HepG2 (cell line): Measurements from ENCODE around the gene PTPRD. TPM values are rescaled to one million over a fixed set of nuclear protein-coding genes. Genes with fewer than 3 reads are reported as not detected.

ENCODE experiments used
- ATAC-seq: fragments of 200-7000 bp; cut with Tn5 transposase; 3 replicates; pipeline ENCODE4 v1.9.1; 2020; ENCODE audit warnings: mild to moderate bottlenecking, moderate library complexity
- BruUV-seq: library from RNA; stranded (reverse); fragments of 400-500 nt; replicated peaks from 2 replicates; lab custom pipeline; 2021; lab: Mats Ljungman, UMichigan
- CTCF ChIA-PET: fragments of 300-600 bp; formaldehyde crosslinking; extraction: SDS; loops from one replicate; lab custom pipeline; 2021; ENCODE audit warnings: low total read pairs, inconsistent platforms, low intra/inter-chr PET ratio; lab: Yijun Ruan, JAX
- POLR2A ChIA-PET: fragments of 350-600 bp; sonication (Branson Sonifier 250); formaldehyde crosslinking; loops from one replicate; lab custom pipeline; 2020; ENCODE audit warnings: antibody characterized with exemption, inconsistent platforms; lab: Yijun Ruan, JAX
- DNase-seq: peaks from one replicate; pipeline ENCODE4 v3.0.0-alpha.2; 2015; ENCODE audit warnings: low spot score
- FAIRE-seq: peaks from 3 replicates; lab custom pipeline; 2011; peaks lifted over from hg19 to GRCh38; lab: Jason Lieb, UNC
- H2AFZ ChIP-seq: one replicate; pipeline ENCODE4 v1.6.1; 2011; ENCODE audit warnings: low read length, inconsistent platforms
- H3K27ac ChIP-seq: fragments of 300-600 bp; 3 replicates; pipeline ENCODE4 v1.8.0; 2011; ENCODE audit warnings: mixed run types, mild to moderate bottlenecking, mixed read lengths, low read length, inconsistent platforms; ENCODE audit not compliant: insufficient read depth; ENCODE audit errors: extremely low read length
- H3K27me3 ChIP-seq, 2 experiments: fragments of 200-600 bp in 1 of 2; 2 replicates in 1 of 2; 3 replicates in 1 of 2; pipeline versions ENCODE4 v1.6.0 to v1.8.0; 2011; ENCODE audit warnings: low read length in 2 of 2, mild to moderate bottlenecking in 2 of 2, moderate library complexity in 2 of 2, inconsistent platforms in 1 of 2; ENCODE audit not compliant: insufficient read depth in 2 of 2, control insufficient read depth in 1 of 2
- H3K36me3 ChIP-seq, 2 experiments: fragments of 200-600 bp in 1 of 2; replicated peaks in 1 of 2; 2 replicates in 1 of 2; 3 replicates in 1 of 2; pipeline versions ENCODE4 v1.5.1 to v1.8.0; 2011; ENCODE audit warnings: low read length in 2 of 2, inconsistent platforms in 1 of 2; ENCODE audit not compliant: insufficient read depth in 2 of 2, control insufficient read depth in 1 of 2
- H3K4me1 ChIP-seq: 2 replicates; pipeline ENCODE4 v1.5.1; 2012; ENCODE audit warnings: low read length, inconsistent platforms; ENCODE audit not compliant: insufficient read depth
- H3K4me2 ChIP-seq: 2 replicates; pipeline ENCODE4 v1.6.0; 2011; ENCODE audit warnings: low read depth, low read length, inconsistent platforms
- H3K4me3 ChIP-seq, 3 experiments: fragments of 200-600 bp in 1 of 3; sonication (generic), shearing (Covaris generic) in 1 of 3; replicated peaks in 1 of 3; 2 replicates each; pipeline ENCODE4 v1.5.1; 2011 to 2016; ENCODE audit warnings: low read length in 3 of 3, inconsistent platforms in 2 of 3, low read depth in 2 of 3, mild to moderate bottlenecking in 2 of 3, control low read depth in 1 of 3, mixed read lengths in 1 of 3; ENCODE audit not compliant: insufficient read depth in 1 of 3
- H3K79me2 ChIP-seq: one replicate; pipeline ENCODE4 v1.6.1; 2011; ENCODE audit warnings: low read length, inconsistent platforms; ENCODE audit not compliant: insufficient read depth
- H3K9ac ChIP-seq: 2 replicates; pipeline ENCODE4 v1.6.0; 2011; ENCODE audit warnings: mild to moderate bottlenecking, low read depth, low read length, inconsistent platforms; ENCODE audit not compliant: insufficient read depth
- H3K9me3 ChIP-seq: 2 replicates; pipeline ENCODE4 v1.5.1; 2012; ENCODE audit warnings: mild to moderate bottlenecking, low read length
- H4K20me1 ChIP-seq: 2 replicates; pipeline ENCODE4 v1.6.0; 2011; ENCODE audit warnings: inconsistent platforms, mild to moderate bottlenecking, low read length, moderate library complexity; ENCODE audit not compliant: insufficient read depth
- ARHGAP35 ChIP-seq: sonication (generic); formaldehyde crosslinking; IDR thresholded peaks from 2 replicates; pipeline ENCODE4 v1.9.0; 2022; ENCODE audit warnings: mild to moderate bottlenecking, inconsistent platforms, moderate library complexity, missing genetic modification reagents, borderline replicate concordance
- ATF7 ChIP-seq, 2 experiments: fragments of 450-650 bp in 1 of 2; sonication (generic) in 1 of 2; formaldehyde crosslinking in 1 of 2; IDR thresholded peaks; 2 replicates each; pipeline versions ENCODE4 v1.4.0 to v1.6.1; 2016 to 2020; ENCODE audit warnings: antibody characterized with exemption in 1 of 2, mild to moderate bottlenecking in 1 of 2, missing genetic modification reagents in 1 of 2
- BRCA1 ChIP-seq: sonication (generic); formaldehyde crosslinking; IDR thresholded peaks from 2 replicates; pipeline ENCODE4 v1.4.0; 2020; ENCODE audit warnings: missing genetic modification reagents
- BRD4 ChIP-seq: sonication (generic); formaldehyde crosslinking; IDR thresholded peaks from 2 replicates; pipeline ENCODE4 v1.4.0; 2020; ENCODE audit warnings: missing genetic modification reagents
- CHD2 ChIP-seq: IDR thresholded peaks from 2 replicates; pipeline ENCODE4 v1.6.1; 2011; ENCODE audit warnings: low read depth, low read length, improper control_type of control experiment
- EHMT2 ChIP-seq: fragments of 200-600 bp; sonication (generic); IDR thresholded peaks from 2 replicates; pipeline ENCODE4 v1.7.0; 2017; ENCODE audit warnings: antibody characterized with exemption, low read depth, low read length, borderline replicate concordance
- MEIS2 ChIP-seq: sonication (generic); formaldehyde crosslinking; IDR thresholded peaks from 2 replicates; pipeline ENCODE4 v1.9.0; 2021; ENCODE audit warnings: mild to moderate bottlenecking, missing genetic modification reagents
- RORA ChIP-seq: sonication (generic); formaldehyde crosslinking; IDR thresholded peaks from 2 replicates; pipeline ENCODE4 v1.5.0; 2020; ENCODE audit warnings: mild to moderate bottlenecking, missing genetic modification reagents, moderate library complexity
- SKI ChIP-seq: fragments of 450-650 bp; IDR thresholded peaks from one replicate; pipeline ENCODE4 v1.6.1; 2018; ENCODE audit warnings: mild to moderate bottlenecking; ENCODE audit not compliant: partially characterized antibody
- SNAPC2 ChIP-seq: sonication (generic); formaldehyde crosslinking; IDR thresholded peaks from 2 replicates; pipeline ENCODE4 v1.8.1; 2022; ENCODE audit warnings: mild to moderate bottlenecking, missing genetic modification reagents
- ZKSCAN1 ChIP-seq: fragments of 150-350 bp; IDR thresholded peaks from 2 replicates; pipeline ENCODE4 v1.6.1; 2014; ENCODE audit warnings: low read length
- ZNF292 ChIP-seq: sonication (generic); formaldehyde crosslinking; IDR thresholded peaks from 2 replicates; pipeline ENCODE4 v1.8.1; 2022; ENCODE audit warnings: mild to moderate bottlenecking, low read depth, missing genetic modification reagents, borderline replicate concordance
- ZNF33A ChIP-seq: sonication (generic); formaldehyde crosslinking; IDR thresholded peaks from 2 replicates; pipeline ENCODE4 v1.5.1; 2020; ENCODE audit warnings: missing genetic modification reagents, mild to moderate bottlenecking, moderate library complexity, borderline replicate concordance
- ZNF451 ChIP-seq: sonication (generic); formaldehyde crosslinking; IDR thresholded peaks from 2 replicates; pipeline ENCODE4 v1.5.0; 2020; ENCODE audit warnings: mild to moderate bottlenecking, missing genetic modification reagents
- ZNF572 ChIP-seq: sonication (generic); formaldehyde crosslinking; IDR thresholded peaks from 2 replicates; pipeline ENCODE4 v1.5.1; 2020; ENCODE audit warnings: mild to moderate bottlenecking, missing genetic modification reagents
- ZNF589 ChIP-seq: sonication (generic); formaldehyde crosslinking; conservative IDR thresholded peaks from 2 replicates; pipeline ENCODE4 v1.8.0; 2022; ENCODE audit warnings: mild to moderate bottlenecking, moderate library complexity, missing genetic modification reagents
- WGBS: methylation state at CpG from one replicate; pipeline ENCODE4 v1.1.6; 2017; ENCODE audit warnings: low lambda C conversion rate; 5-methylcytosine and 5-hydroxymethylcytosine counted together
- in situ Hi-C: cut with HindIII; loops from 2 replicates; pipeline ENCODE4 v1.10.0; 2017; ENCODE audit warnings: low pct_unique_long_range_greater_than_20kb; ENCODE audit not compliant: extremely low pct_ligation_motif_present
- intact Hi-C: fragments of 100-400 bp; cut with micrococcal nuclease; formaldehyde crosslinking; loops from one replicate; pipeline ENCODE4 v1.10.0; 2022; ENCODE audit not compliant: unreplicated experiment
- polyA plus RNA-seq, 8 experiments: library from polyadenylated mRNA; depleted of rRNA in 3 of 8; stranded (reverse) in 7 of 8; unstranded in 1 of 8; fragments of >200 nt; fragmentation: Illumina TruSeq in 4 of 8; extraction: Trizol in 4 of 8; gene quantifications; 2 replicates each; pipeline versions ENCODE4 v1.2.1 to v1.2.3, GENCODE V29; 2011 to 2016; ENCODE audit warnings: low read depth in 4 of 8, missing spikeins in 1 of 8, mixed read lengths in 1 of 8; ENCODE audit not compliant: insufficient read depth in 1 of 8
- total RNA-seq, 5 experiments: library from RNA; depleted of rRNA; stranded (reverse); fragments of >200 nt; fragmentation: Illumina TruSeq; extraction: Trizol; gene quantifications; 2 replicates each; pipeline ENCODE4 v1.2.3, GENCODE V29; 2016; ENCODE audit warnings: low read depth in 1 of 5

The PTPRD gene
- total and polyA plus RNA-seq, 2 of the 13 experiments (the other 11 are each of a cell fraction or from before 2014, with no cell fraction given): 0.05 TPM; not detected in 1

DNA sequence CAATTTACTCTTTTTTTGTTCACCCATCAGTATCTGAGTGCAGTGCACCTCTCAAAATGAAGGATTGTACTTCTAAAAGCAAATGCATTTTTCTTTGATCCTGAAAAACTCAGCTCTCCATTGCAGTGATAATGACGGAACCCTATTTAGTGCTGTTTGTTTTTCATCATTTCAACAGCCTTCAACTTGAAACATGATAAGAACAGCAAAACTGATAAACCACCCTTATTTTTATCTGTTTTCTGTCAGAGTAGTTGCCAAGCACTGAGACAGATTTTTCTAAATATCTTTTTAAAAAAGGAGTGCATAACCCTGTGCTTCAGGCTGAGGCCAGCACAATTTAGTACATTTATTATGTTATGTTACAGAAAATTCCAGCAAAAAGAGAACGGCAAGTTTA, 2263.4 kb downstream of the PTPRD start:
- Histone ChIP-seq H3K27me3 (no peaks in the 10 kb centered on the region), H3K4me3 (no peak overlapping the region), H3K9me3 (peaks cover 74% of the 10 kb centered on the region), H3K27ac (no peak overlapping the region), H3K4me1 (no peaks in the 10 kb centered on the region), H3K36me3 (no peaks in the 10 kb centered on the region), H3K4me2 (no peak overlapping the region), H4K20me1 (no peaks in the 10 kb centered on the region), H3K9ac (no peak overlapping the region), H3K79me2 (no peaks in the 10 kb centered on the region), H2AFZ (no peak overlapping the region)
- WGBS: 2% methylated on average over 2 of the region's 2 CpGs
- ATAC-seq (no peak), FAIRE-seq (no peak), DNase-seq (no peak)
- no TSS peak for BruUV-seq
- CTCF ChIA-PET: no interaction called here
- intact Hi-C loops: no loop called here
- TF ChIP-seq BRCA1 (CRISPR knock-in tag): no peak
- TF ChIP-seq SKI: no peak
- no peak for TF ChIP-seq ZNF33A (CRISPR knock-in tag)
- TF ChIP-seq RORA: no peak
- TF ChIP-seq SNAPC2: no peak
- no peak for TF ChIP-seq EHMT2
- no peak for TF ChIP-seq MEIS2 (CRISPR knock-in tag)
- no peak for TF ChIP-seq BRD4 (CRISPR knock-in tag)
- TF ChIP-seq CHD2: no peak
- no peak for TF ChIP-seq ATF7 (IDR thresholded peaks at IDR 0.05)
- TF ChIP-seq ATF7 (CRISPR knock-in tag; IDR thresholded peaks at IDR 0.05): no peak
- no peak for TF ChIP-seq ZKSCAN1
- POLR2A ChIA-PET: no interaction called here
- in situ Hi-C loops: no loop called here

DNA sequence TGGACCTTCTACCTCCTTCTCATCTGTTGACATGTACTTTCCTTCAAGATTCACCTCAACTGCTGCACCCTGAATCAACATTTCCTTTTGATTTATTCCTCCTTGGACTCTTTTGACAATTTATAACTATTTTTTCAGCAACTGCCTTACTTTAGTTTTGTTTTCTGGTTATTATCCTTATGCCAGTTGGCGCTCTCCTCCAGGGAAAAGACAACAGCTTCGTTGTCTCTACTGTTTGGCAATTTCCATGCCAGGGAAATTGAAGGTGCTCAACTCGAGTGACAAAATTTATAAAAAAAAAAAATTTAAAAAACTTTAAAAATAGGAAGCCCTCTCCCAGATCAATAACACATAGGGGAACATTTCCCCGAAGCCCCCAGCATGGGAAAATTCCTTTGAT, 2264.0 kb downstream of the PTPRD start:
- Histone ChIP-seq H3K9ac (no peak overlapping the region), H3K4me1 (no peaks in the 10 kb centered on the region), H4K20me1 (no peaks in the 10 kb centered on the region), H3K36me3 (no peaks in the 10 kb centered on the region), H3K9me3 (peaks cover 76% of the 10 kb centered on the region), H2AFZ (no peak overlapping the region), H3K27ac (no peak overlapping the region), H3K4me2 (no peak overlapping the region), H3K4me3 (no peak overlapping the region)
- no TSS peak for BruUV-seq
- no peak for DNase-seq
- 18% methylated on average over 4 of the region's 4 CpGs for WGBS
- intact Hi-C loops (no loop called here), in situ Hi-C loops (no loop called here)
- no peak for FAIRE-seq
- ATAC-seq: no peak
- CTCF ChIA-PET: no interaction called here
- TF ChIP-seq ZNF589: no peak
- TF ChIP-seq ARHGAP35 (CRISPR knock-in tag): no peak
- TF ChIP-seq ZNF451 (CRISPR knock-in tag): no peak
- no peak for TF ChIP-seq ZNF292
- no peak for TF ChIP-seq ZNF572 (CRISPR knock-in tag)
- TF ChIP-seq, all 625 proteins: peak for 0
- Histone ChIP-seq H3K79me2 (no peaks in the 10 kb centered on the region), H3K27me3 (no peaks in the 10 kb centered on the region)
- POLR2A ChIA-PET: no interaction called here
